ENCODE data around the gene DCDC1. TPM values are rescaled to one million over a fixed set of nuclear protein-coding genes. Genes with fewer than 3 reads are reported as not detected.

DCDC1 gene
- total RNA-seq, 1 donor from 2014 or later: not detected

GRCh38 chr11:31214372-31214771, 155.2 kb downstream of the DCDC1 start:
- H3K4me3 ChIP-seq: no peak overlapping the region
- intact Hi-C loops (cut with DNase I): no loop called here
- H3K36me3 ChIP-seq: no peaks in the 10 kb centered on the region
- H3K4me1 ChIP-seq: no peaks in the 10 kb centered on the region
- no peaks in the 10 kb centered on the region for H3K9me3 ChIP-seq
- no peak overlapping the region for H3K27ac ChIP-seq
- no peak for TF ChIP-seq POLR2A (IDR thresholded peaks at IDR 0.05)
- no peak for TF ChIP-seq POLR2AphosphoS5 (IDR thresholded peaks at IDR 0.05; ENCODE audit: insufficient read depth in 1 of 2, low read depth in 1 of 2)
- TF ChIP-seq CTCF (IDR thresholded peaks at IDR 0.05): no peak
- DNase-seq (ENCODE audit: extremely low spot score in 2 of 2): no peak
- H3K27me3 ChIP-seq: no peaks in the 10 kb centered on the region

DNA sequence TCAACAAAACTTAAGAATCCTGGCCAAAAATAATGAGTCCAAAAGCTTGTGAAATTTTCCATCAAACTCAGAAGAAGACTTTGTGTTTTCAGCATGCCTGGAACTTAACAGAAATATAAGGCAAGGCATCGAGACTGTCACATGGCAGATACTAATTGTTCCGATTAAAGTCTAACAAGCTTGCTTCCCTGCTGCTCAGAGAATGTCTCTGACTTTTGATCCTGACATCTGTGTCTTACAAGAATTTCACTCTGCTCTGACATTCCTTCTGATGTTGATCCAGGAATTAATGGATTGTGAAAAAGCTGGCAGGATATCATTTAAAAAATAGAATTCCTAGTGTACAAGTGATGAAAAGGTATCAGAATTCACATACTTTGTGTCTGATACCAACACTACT, 170.2 kb downstream of the DCDC1 start:
- no peaks in the 10 kb centered on the region for H3K36me3 ChIP-seq
- H3K9me3 ChIP-seq: no peaks in the 10 kb centered on the region
- no peak overlapping the region for H3K4me3 ChIP-seq
- DNase-seq (ENCODE audit: extremely low spot score in 2 of 2): no peak
- intact Hi-C loops (cut with DNase I): no loop called here
- TF ChIP-seq CTCF (IDR thresholded peaks at IDR 0.05) (no peak), POLR2AphosphoS5 (IDR thresholded peaks at IDR 0.05; ENCODE audit: insufficient read depth in 1 of 2, low read depth in 1 of 2) (no peak), POLR2A (IDR thresholded peaks at IDR 0.05) (no peak)
- no peaks in the 10 kb centered on the region for H3K4me1 ChIP-seq
- H3K27ac ChIP-seq: no peak overlapping the region
- H3K27me3 ChIP-seq: no peaks in the 10 kb centered on the region

DNA sequence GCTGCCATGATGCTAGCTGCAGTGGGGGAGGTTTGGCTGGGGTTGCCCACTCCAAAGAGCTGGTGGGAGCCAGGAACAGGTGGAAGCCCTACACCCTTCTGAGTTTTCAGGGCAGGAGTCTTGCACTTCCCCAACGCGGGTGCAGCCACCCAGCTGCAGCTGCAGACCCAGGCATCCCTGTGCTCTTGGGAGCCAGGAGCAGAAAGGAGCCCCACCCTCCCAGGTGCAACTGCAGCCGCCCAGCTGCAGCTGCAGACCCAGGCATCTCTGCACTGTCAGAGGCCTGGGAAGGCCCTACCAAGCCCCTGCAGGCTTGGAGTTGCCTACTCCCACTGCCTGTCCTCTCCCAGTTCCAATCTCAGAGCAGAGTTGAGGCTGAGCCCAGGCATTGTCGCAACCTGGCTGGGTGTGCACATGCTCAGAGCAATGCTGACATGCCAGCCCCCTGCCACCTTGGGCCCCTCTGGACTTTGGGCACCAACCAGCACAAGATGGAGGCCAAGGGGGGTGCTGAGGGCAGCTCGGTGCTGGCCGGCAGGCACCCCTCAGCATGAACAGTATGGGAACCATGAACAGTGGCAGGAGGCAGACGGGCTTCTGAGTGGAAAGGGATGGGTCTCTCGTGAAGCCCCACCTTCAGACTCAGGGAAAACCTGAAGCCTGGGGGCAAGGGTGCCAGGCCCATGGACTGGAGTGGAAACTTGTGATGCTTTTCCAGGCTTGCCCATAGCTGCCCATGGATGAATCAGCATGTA, 195.4 kb downstream of the DCDC1 start:
- no peaks in the 10 kb centered on the region for H3K9me3 ChIP-seq
- no peak overlapping the region for H3K27ac ChIP-seq
- TF ChIP-seq POLR2AphosphoS5 (IDR thresholded peaks at IDR 0.05; ENCODE audit: insufficient read depth in 1 of 2, low read depth in 1 of 2) (no peak), POLR2A (IDR thresholded peaks at IDR 0.05) (no peak), CTCF (IDR thresholded peaks at IDR 0.05) (no peak)
- no peak overlapping the region for H3K4me3 ChIP-seq
- H3K27me3 ChIP-seq: no peaks in the 10 kb centered on the region
- intact Hi-C loops (cut with DNase I): no loop called here
- no peak for DNase-seq (ENCODE audit: extremely low spot score in 2 of 2)
- no peaks in the 10 kb centered on the region for H3K36me3 ChIP-seq
- H3K4me1 ChIP-seq: no peaks in the 10 kb centered on the region

GRCh38 chr11:31160504-31161422, 208.8 kb downstream of the DCDC1 start:
- intact Hi-C loops (cut with DNase I): no loop called here
- no peaks in the 10 kb centered on the region for H3K36me3 ChIP-seq
- H3K4me3 ChIP-seq: no peak overlapping the region
- TF ChIP-seq POLR2AphosphoS5 (IDR thresholded peaks at IDR 0.05; ENCODE audit: insufficient read depth in 1 of 2, low read depth in 1 of 2): no peak
- TF ChIP-seq CTCF (IDR thresholded peaks at IDR 0.05): no peak
- no peak for TF ChIP-seq POLR2A (IDR thresholded peaks at IDR 0.05)
- no peaks in the 10 kb centered on the region for H3K4me1 ChIP-seq
- no peak overlapping the region for H3K27ac ChIP-seq
- no peaks in the 10 kb centered on the region for H3K9me3 ChIP-seq
- DNase-seq (ENCODE audit: extremely low spot score in 2 of 2): no peak
- H3K27me3 ChIP-seq: no peaks in the 10 kb centered on the region
